Uterus (tissue), 2 donors: ENCODE measurements around the gene FITM1.

ENCODE experiments used
- CTCF ChIP-seq, 4 experiments: fragments of 200-600 bp in 2 of 4; fragments of 450-650 bp in 2 of 4; sonication (generic) in 2 of 4; IDR thresholded peaks; one replicate each; pipeline ENCODE4 v1.5.1; 2016 to 2019; ENCODE audit warnings: antibody characterized with exemption in 4 of 4, mild to moderate bottlenecking in 2 of 4, moderate library complexity in 1 of 4
- POLR2A ChIP-seq, 2 donors: fragments of 450-650 bp; IDR thresholded peaks; one replicate each; pipeline ENCODE4 v1.6.1; 2016; ENCODE audit warnings: antibody characterized with exemption in 2 of 2, mild to moderate bottlenecking in 1 of 2, moderate library complexity in 1 of 2

- TF ChIP-seq POLR2A (IDR thresholded peaks at IDR 0.05) (no peak), CTCF (IDR thresholded peaks at IDR 0.05) (no peak)
These were observed 955 bp upstream of the FITM1 start for GRCh38 chr14:24129410-24129998.
